Lower leg skin (tissue), 4 donors: ENCODE data around the gene SNAI3. TPM values are rescaled to one million over a fixed set of nuclear protein-coding genes. Genes with fewer than 3 reads are reported as not detected.

Experiments used
- DNase-seq, 2 donors: peaks; one replicate each; pipeline ENCODE4 v3.0.0-alpha.2; 2019; ENCODE audit warnings: low spot score in 2 of 2
- H3K4me3 ChIP-seq: fragments of 200-600 bp; sonication (generic); 2 replicates; pipeline ENCODE4 v1.5.1; 2017; ENCODE audit warnings: mild to moderate bottlenecking, low read depth; ENCODE audit not compliant: poor library complexity, severe bottlenecking
- CTCF ChIP-seq, 3 donors: fragments of 450-650 bp; IDR thresholded peaks; one replicate each; pipeline ENCODE4 v1.5.1; 2016; ENCODE audit warnings: antibody characterized with exemption in 3 of 3, mild to moderate bottlenecking in 3 of 3, moderate library complexity in 2 of 3
- POLR2A ChIP-seq, 2 donors: fragments of 450-650 bp; IDR thresholded peaks; one replicate each; pipeline ENCODE4 v1.6.1; 2016 to 2017; ENCODE audit warnings: antibody characterized with exemption in 2 of 2, mild to moderate bottlenecking in 1 of 2, moderate library complexity in 1 of 2
- WGBS, 2 donors: methylation state at CpG; one replicate each; pipeline ENCODE4 v1.1.5; 2018; 5-methylcytosine and 5-hydroxymethylcytosine counted together
- intact Hi-C: fragments of 100-400 bp; cut with DNase I; formaldehyde crosslinking; loops from one replicate; pipeline ENCODE4 v1.15.0; 2023; ENCODE audit warnings: low total_unique reads
- microRNA-seq, 2 donors: library from miRNA; unstranded; fragments of <30 nt; microRNA quantifications; one replicate each; pipeline ENCODE4, GENCODE V29; 2016; ENCODE audit warnings: borderline replicate concordance in 2 of 2, borderline number of aligned reads in 1 of 2
- total RNA-seq, 4 donors: library from RNA; depleted of rRNA; stranded (reverse); fragments of >200 nt; gene quantifications; one replicate each; pipeline ENCODE4 v1.1.0, GENCODE V29; 2016

The SNAI3 gene
- total RNA-seq, 4 donors from 2014 or later, result 0.17 to 0.81 (median 0.29) TPM

GRCh38 chr16:88631384-88631783 lies 54.9 kb downstream of the SNAI3 start:
- no peak for TF ChIP-seq CTCF (IDR thresholded peaks at IDR 0.05)
- no peak for TF ChIP-seq POLR2A (IDR thresholded peaks at IDR 0.05)
- 74 to 76% methylated on average over 16 of the region's 16 CpGs for WGBS, 2 donors
- intact Hi-C loops, result no loop called here
- no peak for DNase-seq
- H3K4me3 ChIP-seq, result no peak overlapping the region

DNA sequence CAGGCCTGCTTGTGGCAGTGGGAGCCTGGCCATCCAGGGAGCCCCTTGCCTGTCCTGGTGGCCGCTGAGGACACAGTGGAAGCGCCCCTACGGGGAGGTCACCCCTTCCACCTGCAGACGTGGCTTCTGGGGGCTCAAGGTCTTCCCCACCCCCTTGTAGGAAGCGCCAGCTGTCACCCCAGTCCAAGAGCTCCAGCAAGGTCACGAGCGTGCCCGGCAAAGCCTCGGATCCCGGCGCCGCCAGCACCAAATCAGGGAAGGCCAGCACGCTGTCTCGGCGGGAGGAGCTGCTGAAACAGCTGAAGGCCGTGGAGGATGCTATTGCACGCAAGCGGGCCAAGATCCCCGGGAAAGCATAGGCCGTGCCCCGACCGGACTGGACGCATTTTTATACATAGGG lies 55.4 kb downstream of the SNAI3 start:
- TF ChIP-seq CTCF (IDR thresholded peaks at IDR 0.05) (no peak), POLR2A (IDR thresholded peaks at IDR 0.05) (no peak)
- no peak overlapping the region for H3K4me3 ChIP-seq
- DNase-seq, result no peak
- intact Hi-C loops, result no loop called here
- WGBS, 2 donors, result 93 to 98% methylated on average over 19 to 23 of the region's 23 CpGs

GRCh38 chr16:88630433-88630832 lies 55.9 kb downstream of the SNAI3 start:
- no peak overlapping the region for H3K4me3 ChIP-seq
- no peak for TF ChIP-seq CTCF (IDR thresholded peaks at IDR 0.05)
- no peak for TF ChIP-seq POLR2A (IDR thresholded peaks at IDR 0.05)
- WGBS, 2 donors, result 86 to 96% methylated on average over 11 to 12 of the region's 12 CpGs
- intact Hi-C loops, result no loop called here
- DNase-seq, result no peak

GRCh38 chr16:88629835-88630234 lies 56.5 kb downstream of the SNAI3 start:
- TF ChIP-seq CTCF (IDR thresholded peaks at IDR 0.05) (no peak), POLR2A (IDR thresholded peaks at IDR 0.05) (no peak)
- DNase-seq, result no peak
- intact Hi-C loops, result no loop called here
- no peak overlapping the region for H3K4me3 ChIP-seq
- 84 to 86% methylated on average over 9 of the region's 9 CpGs for WGBS, 2 donors

- intact Hi-C loops, result no loop called here
Measured at GRCh38 chr16:88628512-88628974, 57.8 kb downstream of the SNAI3 start.

More at GRCh38 chr16:88628512-88628974, 57.8 kb downstream of the SNAI3 start:
- H3K4me3 ChIP-seq, result no peak overlapping the region
- TF ChIP-seq POLR2A (IDR thresholded peaks at IDR 0.05) (no peak), CTCF (IDR thresholded peaks at IDR 0.05) (no peak)
- DNase-seq, result no peak
- WGBS, 2 donors, result 61 to 69% methylated on average over 12 of the region's 12 CpGs

Small RNA genes lying within 50 kb of the gene (microRNA-seq; reads per million reads assigned to microRNA genes)
- 0 reads per million in 2 donors for gene MIR4722

Other genes with a start within 250 kb of the SNAI3 start
- gene ZFPM1, start 233.2 kb downstream of the SNAI3 start, total RNA-seq, result 1 to 10 TPM; 2.0 to 4.0 (median 3.1) TPM
- gene ZC3H18, start 116.1 kb downstream of the SNAI3 start, total RNA-seq, result 10 to 100 TPM; 16.5 to 32.3 (median 18.5) TPM
- gene IL17C, start 47.9 kb downstream of the SNAI3 start, total RNA-seq, result under 1 TPM in 1 of 4 donors, not detected in 3; 0.91 TPM
- gene CYBA, start 35.5 kb downstream of the SNAI3 start, total RNA-seq, result 10 to 100 TPM; 30.5 to 93.2 (median 44.7) TPM
- 10 to 100 TPM; 40.2 to 93.5 (median 67.1) TPM for gene MVD, start 23.4 kb downstream of the SNAI3 start, total RNA-seq
- gene RNF166, start 19.9 kb upstream of the SNAI3 start, total RNA-seq, result 10 to 100 TPM; 14.7 to 21.8 (median 17.7) TPM
- 1 to 10 TPM; 9.4 to 9.9 (median 9.5) TPM for gene CTU2, start 20.0 kb upstream of the SNAI3 start, total RNA-seq
- 100 to 1,000 TPM; 196 to 281 (median 206) TPM for gene PIEZO1, start 98.7 kb upstream of the SNAI3 start, total RNA-seq
- gene CDT1, start 117.3 kb upstream of the SNAI3 start, total RNA-seq, result 10 to 100 TPM in 2 of 4 donors, 1 to 10 TPM in 2; 2.9 to 14.7 (median 7.9) TPM
- 100 to 1,000 TPM; 276 to 310 (median 291) TPM for gene APRT, start 125.4 kb upstream of the SNAI3 start, total RNA-seq
- gene GALNS, start 170.4 kb upstream of the SNAI3 start, total RNA-seq, result 10 to 100 TPM; 17.3 to 45.6 (median 37.3) TPM
- 10 to 100 TPM; 29.9 to 43.0 (median 38.6) TPM for gene TRAPPC2L, start 170.6 kb upstream of the SNAI3 start, total RNA-seq
- gene PABPN1L, start 180.2 kb upstream of the SNAI3 start, total RNA-seq, result not detected